ENCODE results near the gene KCMF1.

Gene KCMF1

GRCh38 chr2:85064927-85065577, 94.1 kb downstream of the KCMF1 start:
- no peak for TF ChIP-seq CTCF (conservative IDR thresholded peaks at IDR 0.05; ENCODE audit: low read depth, low read length)
- no peak overlapping the region for H3K4me3 ChIP-seq (ENCODE audit: low read length)
- no peak for DNase-seq (ENCODE audit: low read depth)

DNA sequence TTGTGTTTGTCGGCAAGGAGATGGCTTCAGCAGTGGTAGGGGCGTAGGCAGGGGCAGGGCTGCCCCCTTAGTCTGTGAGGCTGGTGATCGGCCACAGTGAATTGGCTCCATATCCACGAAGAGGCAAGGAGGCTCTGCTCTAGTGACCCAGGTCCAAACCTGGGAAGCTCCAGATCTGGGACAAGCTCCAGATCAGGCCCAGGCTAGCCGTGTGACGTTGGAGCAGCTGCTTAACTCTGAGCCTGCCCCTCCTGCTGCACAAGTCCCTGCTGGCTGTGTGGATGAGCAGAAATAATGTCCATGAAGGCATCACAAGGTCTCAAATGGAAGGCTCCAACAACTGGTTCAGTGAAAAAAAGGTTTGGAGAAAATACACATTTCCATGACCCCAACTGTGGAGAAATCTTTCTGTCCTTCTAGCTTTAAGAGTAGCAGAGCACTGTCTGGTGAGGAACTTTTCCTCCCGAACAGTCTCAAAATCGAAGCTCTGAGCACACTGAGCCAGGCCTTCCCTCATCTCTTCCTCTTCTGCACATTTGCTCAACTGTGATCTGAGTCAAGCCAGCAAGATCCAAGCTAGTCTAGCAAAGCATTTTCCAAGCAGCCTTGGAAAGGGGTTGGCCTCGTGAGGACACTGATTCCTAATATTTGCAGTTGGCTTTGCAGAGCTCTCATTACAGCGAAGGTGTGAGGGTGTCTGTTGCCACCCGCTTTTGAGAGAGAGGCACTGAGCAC, 95.2 kb downstream of the KCMF1 start:
- no peak for DNase-seq (ENCODE audit: low read depth)
- H3K4me3 ChIP-seq (ENCODE audit: low read length): no peak overlapping the region
- TF ChIP-seq CTCF (conservative IDR thresholded peaks at IDR 0.05; ENCODE audit: low read depth, low read length): no peak

DNA sequence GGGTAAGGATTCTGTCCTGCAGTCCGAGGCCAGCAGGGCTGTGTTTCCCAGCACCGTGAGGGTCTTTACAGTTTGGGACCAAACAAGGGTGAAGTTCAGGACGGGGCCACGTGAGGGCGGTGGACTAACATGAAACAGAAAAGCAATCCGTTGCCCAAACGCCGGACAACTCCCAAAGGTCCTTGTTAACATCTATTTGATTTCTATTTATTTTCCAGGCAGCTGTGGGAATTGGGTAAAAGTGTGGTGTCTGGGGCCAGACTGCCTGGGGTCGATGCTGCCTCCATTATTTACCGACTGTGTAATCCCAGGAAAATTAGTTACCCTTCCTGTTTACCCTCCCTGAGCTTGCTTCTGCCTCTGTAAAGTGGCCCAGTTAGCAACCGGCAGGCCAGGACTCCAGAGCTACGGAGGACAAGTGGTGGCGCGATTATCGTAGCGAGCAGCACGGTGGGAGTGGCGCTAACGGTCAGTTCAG, 96.0 kb downstream of the KCMF1 start:
- peak; percentile 87 for TF ChIP-seq CTCF (conservative IDR thresholded peaks at IDR 0.05; ENCODE audit: low read depth, low read length)
- DNase-seq (ENCODE audit: low read depth): peak; percentile 52
- H3K4me3 ChIP-seq (ENCODE audit: low read length): peak overlapping the region; percentile 29

- no peak for DNase-seq (ENCODE audit: low read depth)
- no peak for TF ChIP-seq CTCF (conservative IDR thresholded peaks at IDR 0.05; ENCODE audit: low read depth, low read length)
- no peak overlapping the region for H3K4me3 ChIP-seq (ENCODE audit: low read length)
These were observed 100.1 kb downstream of the KCMF1 start for GRCh38 chr2:85071096-85071495.

GRCh38 chr2:85073033-85073432, 102.1 kb downstream of the KCMF1 start:
- DNase-seq (ENCODE audit: low read depth): no peak
- no peak for TF ChIP-seq CTCF (conservative IDR thresholded peaks at IDR 0.05; ENCODE audit: low read depth, low read length)
- H3K4me3 ChIP-seq (ENCODE audit: low read length): no peak overlapping the region

- no peak overlapping the region for H3K4me3 ChIP-seq (ENCODE audit: low read length)
- TF ChIP-seq CTCF (conservative IDR thresholded peaks at IDR 0.05; ENCODE audit: low read depth, low read length): no peak
- no peak for DNase-seq (ENCODE audit: low read depth)
These were observed 105.8 kb downstream of the KCMF1 start for GRCh38 chr2:85076618-85077274.

Data from retinal pigment epithelial cell (primary cell).